CD4-positive, alpha-beta T cell treated with Interleukin-4 for 4 hours (primary cell): ENCODE results near the gene EHF.

Source experiments
- DNase-seq: peaks from one replicate; pipeline ENCODE4 v3.0.0-alpha.2; 2020

Gene EHF

GRCh38 chr11:34603129-34604001, 17.5 kb upstream of the EHF start:
- no peak for DNase-seq

DNA sequence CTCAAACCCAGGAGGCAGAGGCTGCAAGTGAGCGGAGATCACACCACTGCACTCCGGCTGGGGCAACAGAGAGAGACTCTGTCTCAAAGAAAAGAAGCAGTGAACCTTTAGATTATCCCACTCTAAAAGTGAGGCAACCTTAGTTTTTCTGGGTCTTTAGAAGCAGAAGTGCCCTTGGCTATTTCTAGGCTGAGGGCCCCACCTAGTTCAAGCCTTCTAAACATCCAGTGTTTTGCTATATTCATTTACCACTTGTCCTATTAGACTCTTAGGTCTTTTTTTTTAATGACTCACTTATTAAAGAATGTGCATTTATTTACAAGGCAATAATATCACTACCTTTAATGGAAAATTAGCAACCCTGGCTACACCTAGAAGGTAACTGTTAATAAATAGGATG, 16.7 kb upstream of the EHF start:
- no peak for DNase-seq

GRCh38 chr11:34604911-34605310, 16.0 kb upstream of the EHF start:
- no peak for DNase-seq

GRCh38 chr11:34605481-34606325, 15.2 kb upstream of the EHF start:
- no peak for DNase-seq

DNA sequence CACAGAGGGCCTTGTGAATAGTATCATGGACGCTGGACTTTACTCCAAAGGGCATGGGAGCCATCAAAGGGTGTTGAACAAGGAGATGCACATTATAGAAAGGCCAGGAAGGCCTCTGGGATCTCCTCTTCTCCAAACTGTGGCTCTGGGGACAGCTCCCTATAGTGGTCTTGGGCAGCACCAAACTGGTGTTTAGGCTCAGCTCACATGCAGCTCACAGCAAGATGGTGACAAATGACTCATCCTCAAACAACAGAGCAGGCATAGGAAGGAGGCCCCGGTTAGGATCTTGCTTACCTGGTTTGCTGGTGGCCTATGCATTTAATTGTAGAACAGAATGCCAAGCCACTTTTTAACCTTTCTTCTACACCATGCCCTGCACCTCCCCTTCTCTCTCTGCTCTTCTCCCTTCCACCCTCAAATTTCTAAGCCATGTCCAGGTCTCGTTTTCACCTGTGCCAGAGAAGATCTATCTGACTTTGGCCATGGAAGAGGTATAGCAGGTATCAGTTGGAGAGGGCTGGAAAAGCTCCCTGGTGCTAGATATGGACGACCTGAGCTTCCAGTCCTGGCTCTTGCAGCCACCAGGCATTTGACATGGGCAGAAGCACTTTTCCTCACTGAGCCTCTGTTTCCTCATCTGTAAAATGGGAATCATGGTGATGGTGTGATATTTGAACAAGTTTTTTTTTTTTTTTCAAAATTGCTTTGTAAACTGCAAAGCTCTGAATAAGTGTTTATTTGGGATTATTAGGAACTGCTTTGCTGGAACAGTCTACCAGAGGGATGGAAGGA, 14.4 kb upstream of the EHF start:
- DNase-seq, result no peak

- DNase-seq, result no peak
Observed at GRCh38 chr11:34609187-34609751, 11.6 kb upstream of the EHF start.

- no peak for DNase-seq
Observed at GRCh38 chr11:34609850-34610249, 11.0 kb upstream of the EHF start.

DNA sequence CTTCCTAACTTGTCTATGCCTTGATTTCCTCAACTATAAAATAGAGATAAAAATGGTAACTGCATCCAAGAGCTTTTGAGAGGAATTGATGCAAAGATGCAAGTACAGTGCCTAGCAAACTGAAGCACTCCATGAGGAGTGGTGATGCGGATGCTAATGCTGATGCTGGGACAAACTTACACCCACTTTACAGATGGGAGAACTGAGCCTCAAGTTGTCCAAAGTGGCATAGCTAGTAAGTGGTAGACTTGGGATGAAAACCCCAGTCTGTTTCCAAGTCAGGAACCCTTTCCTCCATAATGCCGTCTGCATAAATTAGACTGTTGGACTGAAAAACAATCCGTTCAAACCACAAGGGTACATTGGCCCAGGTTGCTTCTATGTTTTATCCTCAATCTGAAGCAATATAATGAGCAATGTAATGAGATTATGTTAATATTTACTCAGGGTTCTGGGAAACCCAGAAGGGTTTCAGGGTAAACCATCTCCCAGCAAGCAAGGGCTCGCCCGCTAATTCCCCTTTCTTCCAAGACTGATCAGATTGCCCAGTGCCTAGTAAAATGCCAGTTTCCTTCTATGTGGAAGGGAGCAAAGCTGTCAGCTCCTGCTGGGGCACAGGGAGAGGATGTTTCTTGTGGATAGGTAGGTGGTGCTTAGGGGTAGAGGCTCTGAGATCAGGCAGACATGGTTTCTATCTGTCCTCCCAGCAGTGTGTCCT, 10.4 kb upstream of the EHF start:
- no peak for DNase-seq

DNA sequence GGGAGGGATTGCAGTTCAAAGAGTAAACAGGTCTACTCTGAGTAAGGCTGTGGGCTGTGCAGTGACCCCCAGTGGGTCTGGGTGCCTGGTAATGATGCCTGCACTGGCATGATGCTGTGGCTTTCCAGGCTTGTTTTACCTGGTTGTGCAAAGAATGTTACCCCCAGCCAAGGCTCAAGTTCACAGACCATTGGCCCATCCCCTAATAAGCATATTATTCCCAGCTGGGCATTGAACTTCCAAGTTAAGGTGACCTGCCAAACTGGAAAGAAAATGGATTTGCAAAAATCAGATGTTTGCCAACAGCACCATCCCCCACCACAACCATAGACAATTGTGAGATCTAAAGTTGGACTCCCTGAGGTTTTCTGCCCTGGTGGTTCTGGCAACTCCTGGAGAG, 7.9 kb upstream of the EHF start:
- DNase-seq, result no peak

- no peak for DNase-seq
Observed at GRCh38 chr11:34613552-34614056, 7.3 kb upstream of the EHF start.

GRCh38 chr11:34614344-34615104, 6.4 kb upstream of the EHF start:
- no peak for DNase-seq

- DNase-seq, result no peak
Observed at GRCh38 chr11:34616086-34616485, 4.8 kb upstream of the EHF start.

- DNase-seq, result no peak
Observed at GRCh38 chr11:34616830-34617504, 3.9 kb upstream of the EHF start.

- DNase-seq, result no peak
Observed at GRCh38 chr11:34618406-34618805, 2.5 kb upstream of the EHF start.

GRCh38 chr11:34619062-34619516, 1.8 kb upstream of the EHF start:
- DNase-seq, result no peak

- DNase-seq, result no peak
Observed at GRCh38 chr11:34620202-34620601, 691 bp upstream of the EHF start.

DNA sequence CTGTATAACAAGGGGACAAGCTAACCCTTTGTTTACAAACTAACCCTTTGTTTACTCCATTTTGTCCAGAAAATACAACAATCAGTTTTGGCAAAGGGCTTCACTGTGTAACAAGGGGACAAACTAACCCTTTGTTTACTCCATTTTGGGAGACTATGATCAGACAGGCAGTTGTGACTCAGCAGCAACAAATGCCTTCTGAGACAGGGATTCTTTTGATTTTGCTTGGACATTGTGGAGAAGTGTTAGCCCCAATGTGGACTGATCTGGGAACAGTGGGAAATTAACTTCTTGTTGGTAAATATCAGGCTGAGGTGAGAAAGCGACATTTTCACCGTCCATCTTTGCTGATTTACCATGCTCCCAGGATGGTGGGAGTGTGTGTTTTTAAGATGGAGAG, 983 bp downstream of the EHF start:
- no peak for DNase-seq

DNA sequence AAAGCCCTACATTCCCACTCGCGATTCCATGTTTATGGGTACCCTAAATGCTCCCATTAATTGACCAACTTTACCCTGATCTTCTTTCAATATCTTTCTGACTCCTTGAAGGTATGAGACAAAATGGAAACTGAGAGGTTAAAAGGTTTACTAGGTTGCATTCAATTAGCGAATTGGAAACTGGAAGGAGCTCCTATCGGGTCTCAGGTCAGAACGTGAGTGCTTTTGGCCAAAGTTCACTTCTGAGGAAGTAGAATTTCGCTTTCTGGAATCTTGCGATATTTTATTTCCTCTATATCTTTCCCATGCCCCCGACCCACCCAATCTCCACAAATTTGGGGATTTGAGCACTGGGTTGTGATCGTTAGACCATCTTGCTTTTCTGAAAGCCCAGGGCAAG, 2.6 kb downstream of the EHF start:
- no peak for DNase-seq

- peak; percentile 27 for DNase-seq
Observed at GRCh38 chr11:34624069-34624468, 3.2 kb downstream of the EHF start.

DNA sequence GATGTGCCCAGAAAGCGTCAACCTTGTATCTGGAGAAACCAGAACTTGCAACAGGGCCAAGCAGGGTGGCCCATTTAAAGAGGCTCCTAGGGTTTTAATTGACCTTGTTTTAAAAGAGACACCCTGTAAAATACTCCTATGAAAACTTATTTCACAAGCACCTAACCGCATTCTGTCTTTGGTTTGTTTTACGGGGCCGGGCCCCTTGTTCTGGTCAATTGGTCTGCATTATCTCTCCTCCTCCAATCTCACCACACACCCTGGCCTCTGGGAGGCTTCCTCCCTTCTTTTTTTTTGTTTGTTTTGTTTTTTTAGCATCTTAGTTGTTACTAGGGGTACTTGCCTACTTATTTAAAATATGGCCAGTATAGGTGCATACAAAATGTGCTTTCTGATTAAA, 4.7 kb downstream of the EHF start:
- DNase-seq, result no peak

DNA sequence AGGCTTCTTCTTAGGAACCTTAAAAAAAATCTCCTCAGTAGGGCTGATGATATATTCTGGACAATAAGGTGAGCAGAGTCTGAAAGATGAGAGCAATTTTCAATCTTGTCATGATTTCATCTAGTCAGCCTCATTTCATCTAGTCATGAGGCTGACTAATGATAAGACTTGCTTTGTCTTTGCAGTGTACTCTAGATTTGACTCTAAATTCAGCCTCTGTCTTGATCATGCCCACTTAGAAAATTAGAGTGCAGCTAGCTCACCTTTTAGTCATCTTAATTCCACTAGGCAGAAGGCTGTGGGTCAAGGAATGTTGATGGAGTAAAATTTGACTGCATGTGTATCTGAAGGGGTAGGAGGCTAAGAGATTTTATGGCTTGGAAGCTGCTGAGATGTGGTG, 5.5 kb downstream of the EHF start:
- no peak for DNase-seq
